Activated effector memory CD4-positive, alpha-beta T cell treated with Interleukin-2 at 50 U/mL for 16 hours (primary cell): ENCODE data around the gene TMEM184C.

Experiments
- DNase-seq: peaks from one replicate; pipeline ENCODE4 v3.0.0-alpha.2; 2020

TMEM184C gene

GRCh38 chr4:147605499-147605898, 11.7 kb upstream of the TMEM184C start:
- no peak for DNase-seq

GRCh38 chr4:147607471-147607870, 9.7 kb upstream of the TMEM184C start:
- no peak for DNase-seq

GRCh38 chr4:147610686-147611085, 6.5 kb upstream of the TMEM184C start:
- no peak for DNase-seq

- no peak for DNase-seq
Measured at GRCh38 chr4:147616849-147617172, 386 bp upstream of the TMEM184C start.

GRCh38 chr4:147617841-147618691, 869 bp downstream of the TMEM184C start:
- no peak for DNase-seq

GRCh38 chr4:147620315-147620714, 3.1 kb downstream of the TMEM184C start:
- no peak for DNase-seq

- no peak for DNase-seq
Measured at GRCh38 chr4:147625733-147626132, 8.5 kb downstream of the TMEM184C start.

- no peak for DNase-seq
Measured at GRCh38 chr4:147626903-147627302, 9.7 kb downstream of the TMEM184C start.

GRCh38 chr4:147628415-147628814, 11.2 kb downstream of the TMEM184C start:
- DNase-seq: no peak

GRCh38 chr4:147629783-147630730, 12.9 kb downstream of the TMEM184C start:
- DNase-seq: no peak

GRCh38 chr4:147633113-147633512, 15.9 kb downstream of the TMEM184C start:
- DNase-seq: no peak

- DNase-seq: no peak
Measured at GRCh38 chr4:147633643-147634042, 16.4 kb downstream of the TMEM184C start.

- DNase-seq: no peak
Measured at GRCh38 chr4:147635348-147635747, 18.2 kb downstream of the TMEM184C start.

GRCh38 chr4:147638365-147638764, 21.2 kb downstream of the TMEM184C start:
- DNase-seq: no peak

- no peak for DNase-seq
Measured at GRCh38 chr4:147638942-147639341, 21.7 kb downstream of the TMEM184C start.

- no peak for DNase-seq
Measured at GRCh38 chr4:147639388-147639787, 22.2 kb downstream of the TMEM184C start.

- DNase-seq: no peak
Measured at GRCh38 chr4:147640331-147640730, 23.1 kb downstream of the TMEM184C start.

GRCh38 chr4:147643616-147644015, 26.4 kb downstream of the TMEM184C start:
- no peak for DNase-seq

- DNase-seq: no peak
Measured at GRCh38 chr4:147644471-147644870, 27.3 kb downstream of the TMEM184C start.

- no peak for DNase-seq
Measured at GRCh38 chr4:147645099-147645498, 27.9 kb downstream of the TMEM184C start.

GRCh38 chr4:147648656-147649055, 31.5 kb downstream of the TMEM184C start:
- DNase-seq: no peak

GRCh38 chr4:147651563-147651962, 34.4 kb downstream of the TMEM184C start:
- DNase-seq: no peak

GRCh38 chr4:147655639-147656038, 38.4 kb downstream of the TMEM184C start:
- DNase-seq: no peak

- no peak for DNase-seq
Measured at GRCh38 chr4:147658501-147658900, 41.3 kb downstream of the TMEM184C start.
